GM23338 (cell line): ENCODE measurements around the gene BRD2. TPM values are rescaled to one million over a fixed set of nuclear protein-coding genes. Genes with fewer than 3 reads are reported as not detected.

Experiments used
- ATAC-seq: fragments of 200-7000 bp; cut with Tn5 transposase; 3 replicates; pipeline ENCODE4 v1.9.1; 2020
- DNase-seq: peaks from one replicate; pipeline ENCODE4 v3.0.0-alpha.2; 2015; ENCODE audit warnings: low spot score
- H2AFZ ChIP-seq: fragments of 200-600 bp; sonication (generic); 2 replicates; pipeline ENCODE4 v1.8.0; 2016; ENCODE audit warnings: antibody characterized with exemption, mild to moderate bottlenecking, moderate library complexity
- H3F3A ChIP-seq: fragments of 200-600 bp; sonication (generic); replicated peaks from 2 replicates; pipeline ENCODE4 v1.8.0; 2017; ENCODE audit warnings: antibody characterized with exemption, mixed run types, low read depth
- H3K27ac ChIP-seq: fragments of 200-600 bp; sonication (generic); 2 replicates; pipeline ENCODE4 v1.6.1; 2016; ENCODE audit warnings: low read depth
- H3K27me3 ChIP-seq: fragments of 200-600 bp; sonication (generic); 2 replicates; pipeline ENCODE4 v1.8.0; 2016; ENCODE audit warnings: mild to moderate bottlenecking, mixed run types, moderate library complexity; ENCODE audit not compliant: insufficient read depth
- H3K36me3 ChIP-seq: fragments of 200-600 bp; sonication (generic); 2 replicates; pipeline ENCODE4 v1.8.0; 2016; ENCODE audit warnings: mild to moderate bottlenecking; ENCODE audit not compliant: insufficient read depth
- H3K4me1 ChIP-seq: fragments of 200-600 bp; sonication (generic); 2 replicates; pipeline ENCODE4 v1.8.0; 2016; ENCODE audit warnings: mild to moderate bottlenecking, moderate library complexity; ENCODE audit not compliant: insufficient read depth
- H3K4me2 ChIP-seq: fragments of 200-600 bp; sonication (generic); 2 replicates; pipeline ENCODE4 v1.7.1; 2017; ENCODE audit warnings: mixed run types
- H3K4me3 ChIP-seq: fragments of 200-600 bp; sonication (generic); 2 replicates; pipeline ENCODE4 v1.6.1; 2016; ENCODE audit warnings: mixed run types
- H3K79me2 ChIP-seq: fragments of 200-600 bp; sonication (generic); replicated peaks from 2 replicates; pipeline ENCODE4 v1.8.0; 2017; ENCODE audit warnings: mild to moderate bottlenecking; ENCODE audit not compliant: insufficient read depth
- H3K9me2 ChIP-seq: fragments of 200-600 bp; sonication (generic); 2 replicates; pipeline ENCODE4 v1.8.0; 2017; ENCODE audit not compliant: insufficient read depth
- H4K20me1 ChIP-seq: fragments of 200-600 bp; sonication (generic); replicated peaks from 2 replicates; pipeline ENCODE4 v1.8.0; 2017; ENCODE audit warnings: mild to moderate bottlenecking; ENCODE audit not compliant: insufficient read depth
- H3K27ac Mint-ChIP-seq: 2 replicates; pipeline ENCODE4 v1.8.0; 2020; ENCODE audit warnings: inconsistent platforms, mild to moderate bottlenecking, moderate library complexity, mixed read lengths
- H3K27me3 Mint-ChIP-seq: 3 replicates; pipeline ENCODE4 v1.8.0; 2022; ENCODE audit warnings: low read depth, mild to moderate bottlenecking, moderate library complexity, mixed read lengths, inconsistent platforms; ENCODE audit not compliant: insufficient read depth, poor library complexity
- H3K36me3 Mint-ChIP-seq: 3 replicates; pipeline ENCODE4 v1.8.0; 2021; ENCODE audit warnings: low read depth, mild to moderate bottlenecking, inconsistent platforms, moderate library complexity, mixed read lengths
- H3K4me1 Mint-ChIP-seq: 3 replicates; pipeline ENCODE4 v1.8.0; 2020; ENCODE audit warnings: mild to moderate bottlenecking, inconsistent platforms, mixed read lengths
- H3K4me3 Mint-ChIP-seq: 3 replicates; pipeline ENCODE4 v1.8.0; 2021; ENCODE audit warnings: moderate library complexity, mild to moderate bottlenecking, inconsistent platforms, mixed read lengths
- H3K9me3 Mint-ChIP-seq: 3 replicates; pipeline ENCODE4 v1.8.0; 2020; ENCODE audit warnings: moderate library complexity, mild to moderate bottlenecking, inconsistent platforms, mixed read lengths
- CREB1 ChIP-seq: fragments of 250-450 bp; sonication (Bioruptor Pico); IDR thresholded peaks from 2 replicates; pipeline ENCODE4 v1.5.0; 2020; ENCODE audit warnings: low read depth, mild to moderate bottlenecking, moderate library complexity
- CTCF ChIP-seq, 2 experiments: fragments of 200-600 bp in 1 of 2; sonication (generic) in 1 of 2; conservative IDR thresholded peaks; 2 replicates each; pipeline versions ENCODE4 v1.5.1 to v1.6.1; 2016 to 2017; ENCODE audit warnings: antibody characterized with exemption in 2 of 2, low read depth in 2 of 2, mild to moderate bottlenecking in 2 of 2, moderate library complexity in 1 of 2
- ETS1 ChIP-seq: IDR thresholded peaks from 2 replicates; pipeline ENCODE4 v1.6.1; 2016; ENCODE audit warnings: antibody characterized with exemption
- EZH2 ChIP-seq: fragments of 200-600 bp; sonication (generic); IDR thresholded peaks from one replicate; pipeline ENCODE4 v1.8.0; 2017; ENCODE audit warnings: antibody characterized with exemption, mild to moderate bottlenecking, low read depth; ENCODE audit not compliant: unreplicated experiment
- EZH2phosphoT487 ChIP-seq: fragments of 200-600 bp; sonication (generic); IDR thresholded peaks from one replicate; pipeline ENCODE4 v1.8.1; 2018; ENCODE audit warnings: antibody characterized with exemption; ENCODE audit not compliant: unreplicated experiment
- JUNB ChIP-seq: IDR thresholded peaks from one replicate; pipeline ENCODE4 v1.6.1; 2016; ENCODE audit warnings: antibody characterized with exemption; ENCODE audit not compliant: unreplicated experiment
- NANOG ChIP-seq: IDR thresholded peaks from 2 replicates; pipeline ENCODE4 v1.6.1; 2016; ENCODE audit warnings: antibody characterized with exemption, borderline replicate concordance
- POLR2AphosphoS5 ChIP-seq: IDR thresholded peaks from 2 replicates; pipeline ENCODE4 v1.6.1; 2016; ENCODE audit warnings: antibody characterized with exemption, low read depth
- REST ChIP-seq: IDR thresholded peaks from one replicate; pipeline ENCODE4 v1.6.1; 2018; ENCODE audit warnings: antibody characterized with exemption; ENCODE audit not compliant: unreplicated experiment
- STAT1 ChIP-seq: IDR thresholded peaks from one replicate; pipeline ENCODE4 v1.6.1; 2016; ENCODE audit warnings: antibody characterized with exemption; ENCODE audit not compliant: unreplicated experiment
- ZNF114 ChIP-seq: fragments of 250-450 bp; sonication (Bioruptor Pico); IDR thresholded peaks from 2 replicates; pipeline ENCODE4 v1.5.0; 2020; ENCODE audit warnings: mild to moderate bottlenecking, moderate library complexity
- ZNF331 ChIP-seq: fragments of 250-450 bp; sonication (Bioruptor Pico); IDR thresholded peaks from 2 replicates; pipeline ENCODE4 v1.5.0; 2020; ENCODE audit warnings: low read depth, mild to moderate bottlenecking, moderate library complexity
- ZNF462 ChIP-seq: fragments of 250-450 bp; sonication (Bioruptor Pico); IDR thresholded peaks from 2 replicates; pipeline ENCODE4 v1.5.0; 2020; ENCODE audit warnings: mild to moderate bottlenecking, moderate library complexity
- polyA plus RNA-seq: library from polyadenylated mRNA; unstranded; fragments of >200 nt; fragmentation: Nextera tagmentation; extraction: Ambion mirVana; gene quantifications from 2 replicates; pipeline ENCODE4 v1.2.1, GENCODE V29; 2016
- total RNA-seq: library from RNA; depleted of rRNA; stranded (reverse); fragments of >200 nt; shearing (Covaris generic); gene quantifications from 2 replicates; pipeline ENCODE4 v1.2.3, GENCODE V29; 2014

The BRD2 gene
- total and polyA plus RNA-seq, 2 experiments from 2014 or later: 84.9 to 169 TPM

GRCh38 chr6:33028220-33028849 is 59.9 kb downstream of the BRD2 start:
- TF ChIP-seq POLR2AphosphoS5 (no peak), JUNB (no peak), ZNF462 (CRISPR knock-in tag) (no peak), REST (no peak), ZNF331 (no peak), ETS1 (no peak), STAT1 (no peak), ZNF114 (no peak), EZH2 (no peak), NANOG (no peak), CTCF (conservative IDR thresholded peaks at IDR 0.05; ENCODE audit: low read depth in 2 of 2) (no peak), CREB1 (CRISPR knock-in tag) (no peak), EZH2phosphoT487 (no peak)
- ATAC-seq (no peak), DNase-seq (no peak)
- H3K4me3 Mint-ChIP-seq: no peak overlapping the region
- no peak overlapping the region for H3K27ac ChIP-seq
- no peaks in the 10 kb centered on the region for H3K9me3 Mint-ChIP-seq
- H3K4me1 ChIP-seq: no peaks in the 10 kb centered on the region
- H3F3A ChIP-seq: no peaks in the 10 kb centered on the region
- H3K4me2 ChIP-seq: no peak overlapping the region
- H3K4me3 ChIP-seq: no peak overlapping the region
- H3K4me1 Mint-ChIP-seq: peaks cover 11% of the 10 kb centered on the region
- no peaks in the 10 kb centered on the region for H3K79me2 ChIP-seq
- H3K27ac Mint-ChIP-seq: no peak overlapping the region
- no peaks in the 10 kb centered on the region; the same call in 1 of the 2 replicates for H3K9me2 ChIP-seq
- H3K27me3 ChIP-seq: no peaks in the 10 kb centered on the region
- H3K36me3 Mint-ChIP-seq: no peaks in the 10 kb centered on the region
- peaks cover 6% of the 10 kb centered on the region for H3K27me3 Mint-ChIP-seq
- no peaks in the 10 kb centered on the region for H3K36me3 ChIP-seq
- H2AFZ ChIP-seq: no peak overlapping the region
- no peaks in the 10 kb centered on the region for H4K20me1 ChIP-seq
